HG03175 (cell line): ENCODE measurements around the gene SERBP1.
"Not testable (repeated sequence)": the region's sequence is repeated elsewhere in the genome, so short reads cannot be mapped to it uniquely, and the experiment has no call there.

Experiments
- ATAC-seq: cut with Tn5 transposase; IDR thresholded peaks from one replicate; pipeline ENCODE4 v1.9.1; 2021; ENCODE audit warnings: mild to moderate bottlenecking, moderate library complexity; ENCODE audit not compliant: unreplicated experiment

SERBP1 gene

DNA sequence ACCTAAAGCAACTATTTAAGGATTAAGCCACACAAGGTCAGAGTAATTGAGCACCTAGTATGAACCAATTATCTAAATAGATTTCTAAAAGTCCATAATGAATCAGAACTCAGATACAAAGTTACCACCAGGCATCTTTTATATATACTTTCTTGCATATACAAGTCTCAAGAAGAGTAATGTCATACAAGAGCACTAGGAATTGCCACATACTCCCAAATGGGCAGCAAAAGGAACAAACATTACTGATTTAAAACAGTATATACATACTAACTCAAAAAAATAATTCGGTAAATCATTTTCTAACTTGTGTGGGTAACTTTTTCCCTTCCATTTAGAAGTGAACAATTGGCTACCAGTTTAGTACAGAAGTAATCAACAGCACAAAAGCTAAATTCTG, 22.1 kb downstream of the SERBP1 start:
- no peak for ATAC-seq

DNA sequence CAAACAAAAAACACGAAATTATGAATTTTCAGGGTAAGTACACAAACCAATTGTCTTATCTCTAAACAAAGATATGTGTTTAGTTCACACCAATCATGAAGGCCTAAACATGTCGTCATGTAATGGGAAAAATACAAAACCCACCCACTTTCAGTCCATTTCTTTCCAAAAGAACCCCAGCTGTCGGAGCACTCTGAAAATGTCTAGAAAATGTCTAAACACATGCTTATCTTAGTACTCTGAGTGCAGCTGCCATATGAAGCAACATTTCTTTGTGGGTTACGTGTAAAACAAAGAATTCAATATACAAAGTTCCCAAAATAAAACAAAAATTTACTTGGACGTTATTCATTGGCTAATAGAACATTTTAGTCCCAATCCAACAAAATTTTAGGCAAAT, 22.7 kb downstream of the SERBP1 start:
- no peak for ATAC-seq

DNA sequence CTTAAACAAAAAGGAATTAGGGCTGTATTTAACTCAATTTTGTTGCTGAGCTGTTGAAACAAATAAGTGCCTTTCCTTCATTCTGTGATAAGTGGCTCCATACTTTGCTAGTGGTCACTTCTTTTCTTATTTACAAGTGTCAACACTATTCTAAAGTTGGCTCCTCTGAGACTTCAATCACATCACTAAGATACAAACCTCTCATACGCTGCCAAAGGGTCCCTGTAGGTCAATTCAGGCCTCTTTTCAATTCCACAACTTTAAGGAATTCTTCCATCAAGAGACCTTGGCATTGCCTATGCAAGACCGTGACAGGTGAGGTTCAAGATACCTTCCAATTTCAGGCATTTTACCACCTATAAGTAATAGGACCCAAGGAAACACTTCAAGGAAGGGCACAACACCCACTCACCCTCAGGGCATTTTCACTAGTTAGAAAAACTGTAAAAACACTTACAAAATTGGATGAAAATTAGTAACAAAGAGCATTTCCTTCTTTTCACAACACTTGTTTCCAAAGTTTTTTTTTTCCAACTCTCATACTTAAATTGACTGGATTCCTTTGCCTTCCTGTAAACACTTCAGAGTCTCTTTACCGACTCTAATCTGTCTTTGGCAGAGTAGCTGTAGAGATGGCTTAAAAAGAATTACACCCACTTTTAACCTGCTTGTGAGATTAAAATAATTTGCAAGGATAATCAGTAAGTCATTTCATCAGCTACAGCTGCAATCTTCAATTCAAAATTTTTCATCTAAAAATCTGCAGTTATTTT, 24.5 kb downstream of the SERBP1 start:
- no peak for ATAC-seq

DNA sequence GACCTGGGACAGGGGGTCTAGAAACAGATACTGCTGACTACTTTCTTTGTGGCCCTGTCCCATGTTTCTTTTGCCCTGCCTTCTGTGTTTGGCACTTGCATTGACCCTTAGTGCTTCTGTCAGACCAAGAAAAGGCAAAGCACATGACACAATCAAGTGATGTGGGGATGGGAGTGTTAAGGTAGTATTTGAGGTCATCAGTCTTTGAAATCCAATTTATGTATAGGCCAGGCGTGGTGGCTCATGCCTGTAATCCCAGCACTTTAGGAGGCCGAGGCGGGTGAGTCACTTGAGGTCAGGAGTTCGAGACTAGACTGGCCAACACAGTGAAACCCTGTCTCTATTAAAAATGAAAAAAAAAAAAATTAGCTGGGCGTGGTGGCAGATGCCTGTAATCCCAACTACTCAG, 26.0 kb downstream of the SERBP1 start:
- ATAC-seq: no peak

DNA sequence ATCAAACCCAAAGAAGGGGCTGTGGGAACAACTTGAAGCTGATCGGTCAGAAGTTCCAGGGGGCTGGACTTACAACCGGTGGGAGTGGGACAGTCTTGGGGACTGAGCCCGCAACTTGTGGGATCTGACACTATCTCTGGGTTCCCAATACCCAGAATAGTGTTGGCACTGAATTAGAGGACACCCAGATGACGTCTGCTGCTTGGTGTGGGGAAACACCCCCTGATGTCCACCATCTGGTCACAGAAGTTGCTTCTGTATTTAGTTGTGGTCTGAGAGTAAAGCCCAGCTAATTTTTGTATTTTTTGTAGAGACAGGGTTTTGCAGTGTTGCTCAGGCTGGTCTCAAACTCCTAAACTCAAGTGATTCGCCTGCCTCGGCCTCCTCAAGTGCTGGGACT, 28.8 kb downstream of the SERBP1 start:
- no peak for ATAC-seq

DNA sequence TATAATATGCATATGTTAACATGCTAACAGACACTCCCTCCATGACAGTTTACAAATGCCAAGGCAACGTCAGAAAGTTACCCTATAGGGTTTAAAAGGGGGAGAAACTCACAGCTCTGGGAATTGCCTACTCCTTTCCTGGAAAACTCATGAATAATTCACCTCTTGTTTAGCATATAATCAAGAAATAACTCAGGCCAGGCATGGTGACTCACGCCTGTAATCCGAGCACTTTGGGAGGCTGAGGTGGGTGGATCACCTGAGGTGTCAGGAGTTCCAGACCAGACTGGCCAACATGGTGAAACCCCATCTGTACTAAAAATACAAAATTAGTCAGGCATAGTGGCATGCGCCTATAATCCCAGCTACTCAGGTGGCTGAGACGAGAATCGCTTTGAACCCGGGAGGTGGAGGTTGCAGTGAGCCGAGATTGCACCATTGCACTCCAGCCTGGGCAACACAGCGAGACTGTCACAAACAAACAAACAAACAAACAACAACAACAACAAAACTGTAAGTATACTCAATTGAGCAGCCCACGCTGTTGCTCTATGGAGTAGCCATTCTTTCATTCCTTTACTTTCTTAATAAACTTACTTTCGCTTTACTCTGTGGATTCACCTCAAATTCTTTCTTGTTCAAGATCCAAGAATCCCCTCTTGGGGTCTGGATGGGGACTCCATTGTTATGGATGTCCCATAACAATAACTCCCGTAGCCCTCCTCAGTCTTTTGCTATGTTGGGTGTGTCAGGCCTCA, 30.0 kb downstream of the SERBP1 start:
- ATAC-seq: not testable (repeated sequence)

DNA sequence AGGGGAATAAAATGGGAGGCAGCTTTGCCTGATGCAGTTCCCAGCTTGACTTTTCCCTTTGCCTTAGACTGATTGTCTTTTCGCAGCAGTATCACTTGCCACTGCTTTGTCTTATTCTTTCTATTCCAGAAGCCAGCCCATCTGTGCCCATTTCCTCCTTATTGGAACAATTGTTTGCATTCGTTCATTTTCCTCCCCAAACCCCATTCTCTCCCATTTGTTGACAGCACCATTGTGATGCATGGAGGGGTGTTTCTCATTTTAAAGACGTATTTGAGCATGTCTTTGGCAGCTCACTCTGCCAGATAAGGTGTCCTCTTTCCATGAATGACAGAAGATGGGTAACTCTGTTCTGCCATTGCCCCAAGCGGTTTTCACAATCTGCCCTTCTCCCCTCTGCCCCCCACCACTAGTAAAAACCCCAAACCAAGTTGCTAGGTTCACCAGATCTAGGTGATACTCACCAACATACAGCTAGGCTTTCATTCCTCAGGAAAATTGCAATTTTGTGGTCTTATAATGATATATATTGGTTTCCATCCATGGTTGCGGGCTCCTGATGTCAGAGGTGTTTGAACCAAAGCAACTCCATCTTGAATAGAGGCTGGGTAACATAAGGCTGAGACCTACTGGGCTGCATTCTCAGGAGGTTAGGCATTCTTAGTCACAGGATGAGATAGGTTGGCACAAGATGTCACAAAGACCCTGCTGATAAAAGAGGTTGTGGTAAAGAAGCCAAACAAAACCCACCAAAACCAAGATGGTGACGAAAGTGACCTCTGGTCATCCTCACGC, 30.8 kb downstream of the SERBP1 start:
- ATAC-seq: no peak

DNA sequence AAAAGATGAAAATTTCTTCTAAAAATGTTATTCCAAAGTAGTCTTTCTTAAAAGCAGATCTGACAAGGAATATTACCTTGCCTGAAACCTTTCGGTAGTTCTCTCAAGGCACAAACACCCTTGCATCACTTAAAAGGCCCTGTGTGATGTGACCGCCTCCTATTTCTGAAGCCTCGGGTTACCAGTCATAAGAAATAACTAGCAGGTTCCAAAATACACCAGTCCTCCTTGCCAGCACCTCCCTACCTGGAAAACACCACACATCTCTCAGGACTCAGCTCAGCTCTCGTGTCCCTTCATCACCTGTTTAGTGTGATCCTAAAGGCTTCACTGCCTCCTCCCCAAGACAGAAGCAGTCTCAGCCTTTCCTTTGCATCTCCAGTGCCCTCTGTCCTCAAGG, 35.7 kb downstream of the SERBP1 start:
- ATAC-seq: no peak

DNA sequence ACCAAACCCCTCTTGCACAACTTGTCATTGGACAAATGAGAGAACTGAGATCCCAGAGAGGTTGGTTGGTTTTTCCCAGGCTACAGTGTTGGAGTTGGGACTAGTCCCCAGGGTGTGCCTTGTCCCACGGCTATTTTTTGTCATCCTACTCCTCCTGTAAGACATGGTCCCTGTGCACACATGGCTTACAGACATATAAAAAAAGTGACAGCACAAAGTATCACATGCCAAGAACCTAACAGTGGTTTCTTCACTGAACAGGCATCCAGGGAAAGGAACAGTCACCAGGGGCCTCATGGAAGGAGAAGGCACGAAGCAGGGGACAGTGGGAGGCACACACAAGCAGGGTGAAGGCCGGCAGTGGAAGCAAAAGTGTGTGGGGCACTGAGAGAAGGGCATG, 36.5 kb downstream of the SERBP1 start:
- no peak for ATAC-seq

DNA sequence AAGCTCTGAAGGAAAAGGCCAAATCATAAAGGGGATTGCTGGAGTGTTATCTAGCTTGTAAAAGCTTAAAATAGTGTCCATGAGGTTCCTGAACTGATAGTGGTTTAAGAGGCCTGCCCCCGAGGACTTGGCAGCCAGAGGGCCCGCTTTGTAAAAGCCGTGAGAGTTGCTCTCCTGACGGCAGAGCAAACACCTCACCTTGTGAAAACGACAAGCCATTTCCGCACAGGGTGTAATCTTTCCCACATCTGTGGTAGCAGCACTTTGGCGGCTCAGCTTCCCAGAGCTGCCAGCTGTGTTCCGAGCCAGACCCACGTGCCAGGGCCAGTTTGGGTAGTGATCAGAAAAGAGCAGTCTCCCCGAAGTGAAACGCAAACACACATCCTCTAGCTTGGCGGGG, 37.0 kb downstream of the SERBP1 start:
- no peak for ATAC-seq

DNA sequence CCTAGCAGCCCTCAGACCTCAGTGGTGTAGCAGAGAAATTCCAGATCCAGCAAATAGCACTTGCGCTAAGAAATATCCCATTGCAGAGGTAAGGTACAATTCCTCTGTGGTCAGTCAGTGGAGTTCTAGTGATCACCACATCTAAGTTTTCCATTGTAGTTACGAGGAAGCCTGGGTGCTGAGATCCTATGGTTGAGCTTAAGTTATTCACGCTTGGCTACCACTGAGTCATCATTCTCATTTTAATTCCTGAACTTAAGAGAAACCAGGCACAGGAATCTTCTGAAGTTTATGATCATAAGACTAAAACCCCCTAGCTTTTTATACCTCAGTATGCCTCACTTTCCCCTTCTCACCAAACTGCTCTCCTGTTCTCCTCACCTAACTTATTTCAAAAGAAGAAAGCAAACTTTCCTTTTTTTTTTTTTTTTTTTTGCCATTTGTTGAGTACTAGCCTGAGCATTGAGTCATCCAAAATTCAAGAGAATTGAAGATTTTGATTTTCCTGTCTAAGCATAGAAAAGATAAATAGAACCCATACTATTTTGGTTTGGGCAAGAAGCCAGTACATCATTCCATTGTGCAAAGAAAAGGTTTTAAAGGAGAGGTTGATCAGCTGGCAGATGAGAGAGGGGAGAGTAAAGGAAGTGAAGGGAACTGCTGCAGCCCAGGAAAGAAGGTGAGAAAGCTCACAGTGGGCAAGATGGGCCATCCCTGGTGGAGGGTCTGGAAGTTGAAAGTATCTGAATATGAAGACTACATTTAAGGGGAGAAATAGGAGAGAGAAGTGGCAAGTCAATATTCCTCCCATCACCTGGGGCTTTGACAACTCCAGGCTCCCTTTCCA, 39.9 kb downstream of the SERBP1 start:
- ATAC-seq: no peak

DNA sequence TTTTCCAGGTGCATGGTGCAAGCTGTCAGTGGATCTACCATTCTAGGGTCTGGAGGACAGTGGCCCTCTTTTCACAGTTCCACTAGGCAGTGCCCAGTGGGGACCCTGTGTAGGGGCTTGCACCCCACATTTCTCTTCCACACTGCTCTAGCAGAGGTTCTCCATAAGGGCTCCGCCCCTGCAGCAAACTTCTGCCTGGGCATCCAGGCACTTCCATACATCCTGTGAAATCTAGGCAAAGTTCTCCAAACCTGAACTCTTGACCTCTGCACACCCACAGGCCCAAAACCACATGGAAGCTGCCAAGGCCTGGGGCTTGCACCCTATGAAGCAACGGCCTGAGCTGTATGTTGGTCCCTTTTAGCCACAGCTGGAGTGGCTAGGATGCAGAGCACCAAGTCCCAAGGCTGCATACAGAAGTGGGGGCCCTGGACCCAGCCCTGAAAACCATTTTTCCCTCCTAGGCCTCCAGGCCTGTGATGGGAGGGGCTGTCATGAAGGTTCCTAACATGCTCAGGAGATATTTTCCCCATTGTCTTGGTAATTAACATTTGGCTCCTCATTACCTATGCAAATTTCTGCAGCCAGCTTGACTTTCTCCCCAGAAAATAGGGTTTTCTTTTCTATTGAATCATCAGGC, 46.1 kb downstream of the SERBP1 start:
- no peak for ATAC-seq

DNA sequence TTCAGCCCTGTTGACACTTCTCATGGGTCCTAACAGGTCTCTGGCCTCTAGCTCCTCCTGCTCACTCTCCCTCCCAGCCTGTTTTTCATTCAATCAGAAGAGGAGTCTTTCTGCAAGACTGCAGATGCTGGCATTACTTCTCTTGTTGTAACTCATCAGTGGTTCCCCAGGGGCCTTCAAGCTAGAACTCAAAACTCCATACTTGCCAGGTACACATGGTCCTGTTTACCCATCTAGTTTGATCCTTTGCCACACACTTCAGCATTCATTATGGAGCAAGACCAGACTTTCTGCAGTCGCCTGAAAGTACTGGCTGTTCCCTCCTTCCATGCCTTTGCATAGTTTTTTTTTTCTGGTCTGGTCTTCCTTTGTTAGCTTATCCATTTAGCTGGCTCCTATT, 47.9 kb downstream of the SERBP1 start:
- no peak for ATAC-seq

DNA sequence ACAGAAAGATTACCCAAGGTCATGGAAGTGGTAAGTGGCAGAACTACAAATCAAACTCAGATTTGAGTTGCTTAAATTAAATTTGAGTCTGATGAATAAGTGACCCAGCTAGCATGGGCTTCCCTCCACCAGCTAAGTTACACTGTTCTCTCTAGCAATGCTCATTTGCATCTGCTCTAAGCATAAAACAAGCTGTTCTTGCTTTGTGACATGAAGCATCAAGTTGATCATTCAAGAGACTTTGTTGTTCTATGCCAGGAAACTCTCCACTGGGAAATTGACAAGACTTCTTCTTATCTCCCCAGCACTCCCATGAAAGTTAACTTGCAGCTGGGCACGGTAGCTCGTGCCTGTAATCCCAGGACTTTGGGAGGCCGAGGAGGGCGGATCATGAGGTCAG, 49.0 kb downstream of the SERBP1 start:
- no peak for ATAC-seq

DNA sequence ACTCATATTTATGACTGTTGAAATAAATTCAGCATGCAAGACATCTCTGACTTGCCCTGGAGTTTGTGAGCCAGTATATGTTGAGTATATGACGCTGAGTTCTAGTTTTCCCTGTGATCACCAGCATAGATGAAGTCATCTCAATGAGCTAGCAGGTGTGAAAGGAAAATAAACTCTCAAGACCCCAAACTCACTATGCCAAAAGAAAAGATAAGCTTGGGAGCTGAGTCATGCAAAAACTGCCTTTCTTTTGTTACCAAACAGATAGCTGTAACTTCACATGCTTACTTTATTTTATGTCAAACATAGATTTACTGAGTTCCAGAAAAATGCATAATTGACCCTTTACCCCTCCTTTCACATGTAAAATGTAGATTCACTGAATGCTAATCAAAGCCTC, 52.9 kb downstream of the SERBP1 start:
- no peak for ATAC-seq

DNA sequence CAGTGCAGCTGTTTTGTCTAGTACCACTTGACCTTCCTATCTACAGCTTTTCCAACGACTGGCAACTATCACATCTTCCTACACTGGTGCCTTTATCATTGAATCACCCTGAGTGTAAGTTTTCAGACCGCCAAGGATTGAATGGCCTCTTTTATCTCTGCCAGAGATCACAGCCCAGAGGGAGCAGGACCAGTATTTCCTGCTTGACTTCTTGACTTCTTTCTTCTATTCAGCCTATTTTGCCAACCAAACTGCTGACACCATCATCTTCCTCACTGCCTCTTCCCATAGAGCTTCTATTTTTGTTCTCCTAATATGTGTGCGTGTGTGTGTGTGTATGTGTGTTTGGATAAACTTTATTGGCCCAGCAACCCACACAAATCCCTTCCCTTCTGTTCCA, 53.8 kb downstream of the SERBP1 start:
- ATAC-seq: no peak

DNA sequence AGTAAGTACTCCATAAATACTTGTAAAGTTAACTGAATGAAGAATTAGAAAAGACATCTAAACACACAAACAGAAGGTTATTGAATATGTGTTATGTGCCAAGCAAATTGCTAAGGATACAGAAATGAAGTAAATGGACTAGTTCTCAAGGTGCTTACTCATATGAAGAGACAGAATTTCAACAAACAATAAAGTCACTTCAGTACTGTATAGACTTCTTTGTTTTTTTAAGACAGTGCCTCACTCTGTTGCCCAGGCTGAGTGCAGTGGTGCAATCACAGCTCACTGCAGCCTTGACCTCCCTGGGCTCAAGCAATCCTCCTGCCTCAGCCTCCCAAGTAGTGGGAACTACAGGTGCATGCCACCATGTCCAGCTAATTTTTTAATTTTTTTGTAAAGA, 57.3 kb downstream of the SERBP1 start:
- ATAC-seq: no peak

DNA sequence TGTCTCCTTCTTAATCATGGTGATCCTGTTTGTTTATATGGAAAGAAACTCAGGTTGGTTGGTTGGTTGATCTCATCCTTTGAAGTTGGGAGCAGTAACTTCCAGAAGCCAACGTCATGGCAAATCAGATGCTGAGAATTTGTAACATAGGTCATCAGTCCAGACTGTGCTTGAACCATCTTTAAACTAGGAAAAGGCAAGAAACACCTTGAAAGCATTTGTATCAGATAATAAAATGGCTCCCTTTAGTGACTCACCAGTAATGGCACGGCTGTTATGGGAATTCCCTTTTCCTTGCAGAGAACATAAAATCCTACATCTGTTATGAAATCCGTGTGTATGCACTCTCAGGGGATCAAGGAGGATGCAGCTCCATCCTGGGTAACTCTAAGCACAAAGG, 58.1 kb downstream of the SERBP1 start:
- no peak for ATAC-seq

DNA sequence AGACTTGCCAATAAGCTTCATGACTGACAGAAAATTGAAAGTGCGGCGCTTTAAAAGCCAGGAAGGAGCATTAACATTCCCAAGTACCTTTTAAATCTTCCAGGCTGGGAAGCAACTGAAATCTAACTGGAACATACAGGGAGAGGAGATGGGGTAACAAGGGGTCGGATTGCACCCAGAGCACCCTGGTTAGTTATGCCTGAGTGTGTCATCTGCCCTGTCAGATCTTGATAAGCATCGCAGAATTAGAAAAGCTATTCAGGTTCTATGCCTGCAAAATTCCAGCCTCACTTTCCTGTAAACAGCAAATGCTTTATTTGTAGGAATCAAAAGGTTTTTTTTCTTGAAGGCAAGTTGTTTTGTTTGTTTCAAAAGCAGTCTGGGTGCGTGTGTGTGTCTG, 58.5 kb downstream of the SERBP1 start:
- ATAC-seq: no peak

DNA sequence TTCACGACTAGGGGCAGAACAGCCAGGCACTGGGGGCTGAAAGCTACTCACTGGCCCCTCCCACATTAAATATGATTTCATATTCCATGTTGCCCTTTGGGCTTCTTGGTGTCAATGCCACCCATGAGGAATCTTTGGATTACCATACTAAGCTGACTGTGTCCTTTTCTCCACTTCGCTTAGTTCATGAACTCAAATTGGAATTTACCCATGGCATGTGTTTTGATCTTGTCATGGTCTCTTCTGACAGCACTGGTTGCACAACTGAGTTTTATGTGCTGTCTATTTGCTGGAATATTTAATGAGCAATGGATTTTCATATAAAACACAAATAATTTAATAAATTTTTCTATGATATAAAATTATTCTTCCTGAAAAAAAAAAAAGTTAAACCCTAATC, 59.2 kb downstream of the SERBP1 start:
- ATAC-seq: no peak
